Measurements from ENCODE around the gene CYP2J2. TPM values are rescaled to one million over a fixed set of nuclear protein-coding genes. Genes with fewer than 3 reads are reported as not detected.

CYP2J2 gene
- total and polyA plus RNA-seq, 2 donors (not counting 3 experiments of a cell fraction or from before 2014, with no cell fraction given) = 0.06 to 0.27 TPM

- Histone ChIP-seq H3K27ac (ENCODE audit: insufficient read depth, low read depth, low read length) (no peak overlapping the region), H3K9me1 (replicated peaks; ENCODE audit: control insufficient read depth, extremely low read depth, insufficient read depth, low read length) (no peaks in the 10 kb centered on the region), H3K9me3 (replicated peaks; ENCODE audit: control insufficient read depth, insufficient read depth, low read length) (no peaks in the 10 kb centered on the region), H3K9ac (replicated peaks; ENCODE audit: extremely low read depth, insufficient read depth, low read length) (no peak overlapping the region), H3K4me3 (replicated peaks in 1 of 3; ENCODE audit: insufficient read depth in 1 of 3, low read depth in 1 of 3, low read length in 3 of 3) (no peak overlapping the region), H2AFZ (ENCODE audit: low read depth, low read length) (no peak overlapping the region), H3K79me2 (ENCODE audit: control insufficient read depth, insufficient read depth, low read length) (no peaks in the 10 kb centered on the region), H3K36me3 (ENCODE audit: control insufficient read depth in 2 of 2, extremely low read depth in 1 of 2, insufficient read depth in 2 of 2, low read length in 2 of 2) (no peaks in the 10 kb centered on the region), H4K20me1 (replicated peaks; ENCODE audit: control insufficient read depth, extremely low read depth, insufficient read depth, low read length) (no peaks in the 10 kb centered on the region), H3K4me2 (ENCODE audit: insufficient read depth, low read length) (no peak overlapping the region), H3K4me1 (ENCODE audit: control insufficient read depth, extremely low read depth, insufficient read depth, low read length) (no peaks in the 10 kb centered on the region), H3K27me3 (ENCODE audit: control insufficient read depth in 2 of 2, insufficient read depth in 2 of 2, low read length in 2 of 2) (peaks cover 2 to 7% of the 10 kb centered on the region in 2 experiments)
- DNase-seq (ENCODE audit: low read depth, low spot score) = no peak
- POLR2A ChIA-PET = no interaction called here
- BruUV-seq (replicated peaks) = no TSS peak
- TF ChIP-seq GATA2 (IDR thresholded peaks at IDR 0.05; ENCODE audit: insufficient read depth, insufficient read length, low read depth, low read length) (no peak), POLR2AphosphoS5 (IDR thresholded peaks at IDR 0.05; ENCODE audit: insufficient read depth, low read depth, low read length) (no peak)
- intact Hi-C loops (cut with micrococcal nuclease) (no loop called here), dilution Hi-C loops (cut with MboI; ENCODE audit: extremely low pct_ligation_motif_present, low sequenced_read_pairs) (no loop called here)
- CTCF ChIA-PET = no interaction called here
- FAIRE-seq = no peak
These were observed 6.8 kb downstream of the CYP2J2 start for GRCh38 chr1:59919746-59920145.

- CTCF ChIA-PET = interaction anchor here (0.9 kb wide), 1 partner anchor 25 kb away, joined by 3 read pairs; no protein-coding TSS in a partner anchor
- BruUV-seq (replicated peaks) = no TSS peak
- H3K9me3 ChIP-seq (replicated peaks; ENCODE audit: control insufficient read depth, insufficient read depth, low read length) = no peaks in the 10 kb centered on the region
These were observed 8.8 kb downstream of the CYP2J2 start for GRCh38 chr1:59917785-59918180.

More at GRCh38 chr1:59917785-59918180, 8.8 kb downstream of the CYP2J2 start:
- H3K4me3 ChIP-seq (replicated peaks in 1 of 3; ENCODE audit: insufficient read depth in 1 of 3, low read depth in 1 of 3, low read length in 3 of 3) = no peak overlapping the region
- H2AFZ ChIP-seq (ENCODE audit: low read depth, low read length) = no peak overlapping the region
- H3K9ac ChIP-seq (replicated peaks; ENCODE audit: extremely low read depth, insufficient read depth, low read length) = no peak overlapping the region
- H3K4me2 ChIP-seq (ENCODE audit: insufficient read depth, low read length) = no peak overlapping the region
- H3K27me3 ChIP-seq (ENCODE audit: control insufficient read depth in 2 of 2, insufficient read depth in 2 of 2, low read length in 2 of 2) = peaks cover 0 to 4% of the 10 kb centered on the region in 2 experiments
- DNase-seq (ENCODE audit: low read depth, low spot score) (no peak), FAIRE-seq (no peak)
- TF ChIP-seq POLR2AphosphoS5 (IDR thresholded peaks at IDR 0.05; ENCODE audit: insufficient read depth, low read depth, low read length) (no peak), POLR2A (IDR thresholded peaks at IDR 0.05; ENCODE audit: low read depth, low read length) (no peak), MAX (IDR thresholded peaks at IDR 0.05; ENCODE audit: insufficient read depth, insufficient read length) (no peak), FOS (IDR thresholded peaks at IDR 0.05; ENCODE audit: borderline replicate concordance, insufficient read depth, low read length) (no peak), CTCF (IDR thresholded peaks at IDR 0.05; ENCODE audit: extremely low read depth in 1 of 2, insufficient read depth in 1 of 2, low read depth in 1 of 2, low read length in 2 of 2) (no peak)
- H3K9me1 ChIP-seq (replicated peaks; ENCODE audit: control insufficient read depth, extremely low read depth, insufficient read depth, low read length) = no peaks in the 10 kb centered on the region
- no peaks in the 10 kb centered on the region for H3K36me3 ChIP-seq (ENCODE audit: control insufficient read depth in 2 of 2, extremely low read depth in 1 of 2, insufficient read depth in 2 of 2, low read length in 2 of 2)
- intact Hi-C loops (cut with micrococcal nuclease) = no loop called here
- H4K20me1 ChIP-seq (replicated peaks; ENCODE audit: control insufficient read depth, extremely low read depth, insufficient read depth, low read length) = no peaks in the 10 kb centered on the region
- no peaks in the 10 kb centered on the region for H3K4me1 ChIP-seq (ENCODE audit: control insufficient read depth, extremely low read depth, insufficient read depth, low read length)
- no peak overlapping the region for H3K27ac ChIP-seq (ENCODE audit: insufficient read depth, low read depth, low read length)
- POLR2A ChIA-PET = no interaction called here
- dilution Hi-C loops (cut with MboI; ENCODE audit: extremely low pct_ligation_motif_present, low sequenced_read_pairs) = no loop called here
- H3K79me2 ChIP-seq (ENCODE audit: control insufficient read depth, insufficient read depth, low read length) = no peaks in the 10 kb centered on the region

All from endothelial cell of umbilical vein (primary cell).